Fibroblast of pulmonary artery (primary cell): ENCODE results near the gene RBM47.
"Not testable (repeated sequence)": the region's sequence is repeated elsewhere in the genome, so short reads cannot be mapped to it uniquely, and the experiment has no call there.

Experiments used
- DNase-seq: peaks from one replicate; pipeline ENCODE4 v3.0.0-alpha.2; 2010; ENCODE audit warnings: low read depth
- H3K4me3 ChIP-seq: replicated peaks from 2 replicates; pipeline ENCODE4 v1.5.1; 2011; ENCODE audit warnings: low read depth, mild to moderate bottlenecking, control low read depth, low read length, moderate library complexity
- CTCF ChIP-seq: IDR thresholded peaks from 2 replicates; pipeline ENCODE4 v1.5.1; 2011; ENCODE audit warnings: mild to moderate bottlenecking, control low read depth, low read length, inconsistent platforms; ENCODE audit errors: missing control alignments

The RBM47 gene

GRCh38 chr4:40645586-40645985, 15.9 kb upstream of the RBM47 start:
- DNase-seq, result no peak
- H3K4me3 ChIP-seq, result no peak overlapping the region
- no peak for TF ChIP-seq CTCF

- TF ChIP-seq CTCF, result no peak
- no peak overlapping the region for H3K4me3 ChIP-seq
- no peak for DNase-seq
Observed at GRCh38 chr4:40632080-40632479, 2.4 kb upstream of the RBM47 start.

GRCh38 chr4:40630335-40631021, 814 bp upstream of the RBM47 start:
- no peak for DNase-seq
- TF ChIP-seq CTCF, result no peak
- H3K4me3 ChIP-seq, result no peak overlapping the region

- TF ChIP-seq CTCF, result no peak
- H3K4me3 ChIP-seq, result peak overlapping the region; percentile 75
- DNase-seq, result no peak
Observed at GRCh38 chr4:40628888-40629287, 776 bp downstream of the RBM47 start.

- DNase-seq, result not testable (repeated sequence)
- peak overlapping the region; percentile 39 for H3K4me3 ChIP-seq
Observed at GRCh38 chr4:40628407-40628806, 1.3 kb downstream of the RBM47 start.

- no peak overlapping the region for H3K4me3 ChIP-seq
- TF ChIP-seq CTCF, result no peak
- DNase-seq, result no peak
Observed at GRCh38 chr4:40627540-40627939, 2.1 kb downstream of the RBM47 start.

- no peak for TF ChIP-seq CTCF
- DNase-seq, result peak; percentile 26
- no peak overlapping the region for H3K4me3 ChIP-seq
Observed at GRCh38 chr4:40626183-40626990, 3.3 kb downstream of the RBM47 start.
